Endothelial cell of umbilical vein (primary cell): ENCODE measurements around the gene SPDYE5.
"Not testable (repeated sequence)": the region's sequence is repeated elsewhere in the genome, so short reads cannot be mapped to it uniquely, and the experiment has no call there.

Experiments used
- CTCF ChIP-seq, 2 donors: IDR thresholded peaks; 1 replicate in 1 of 2; 2 replicates in 1 of 2; pipeline ENCODE4 v1.5.1; 2011; ENCODE audit warnings: low read length in 2 of 2, mild to moderate bottlenecking in 2 of 2, moderate library complexity in 2 of 2, control low read depth in 1 of 2, inconsistent platforms in 1 of 2, low read depth in 1 of 2; ENCODE audit not compliant: insufficient read depth in 1 of 2; ENCODE audit errors: extremely low read depth in 1 of 2
- EZH2 ChIP-seq: IDR thresholded peaks from 2 replicates; pipeline ENCODE4 v1.6.1; 2012; ENCODE audit warnings: borderline replicate concordance, low read depth, mild to moderate bottlenecking, moderate library complexity, low read length, inconsistent platforms; ENCODE audit not compliant: severe bottlenecking
- JUN ChIP-seq: IDR thresholded peaks from 2 replicates; pipeline ENCODE4 v1.6.1; 2011; ENCODE audit warnings: borderline replicate concordance, low read depth; ENCODE audit not compliant: insufficient read length, insufficient read depth
- POLR2A ChIP-seq: IDR thresholded peaks from 2 replicates; pipeline ENCODE4 v1.6.1; 2012; ENCODE audit warnings: low read depth, mild to moderate bottlenecking, control low read depth, low read length
- POLR2AphosphoS5 ChIP-seq: IDR thresholded peaks from 2 replicates; pipeline ENCODE4 v1.6.1; 2012; ENCODE audit warnings: low read depth, mild to moderate bottlenecking, control low read depth, low read length, moderate library complexity; ENCODE audit not compliant: insufficient read depth
- TF ChIP-seq, protein P1 (sequence below): IDR thresholded peaks from 2 replicates; pipeline ENCODE4 v1.6.1; 2011; ENCODE audit not compliant: insufficient read depth, insufficient read length

DNA sequence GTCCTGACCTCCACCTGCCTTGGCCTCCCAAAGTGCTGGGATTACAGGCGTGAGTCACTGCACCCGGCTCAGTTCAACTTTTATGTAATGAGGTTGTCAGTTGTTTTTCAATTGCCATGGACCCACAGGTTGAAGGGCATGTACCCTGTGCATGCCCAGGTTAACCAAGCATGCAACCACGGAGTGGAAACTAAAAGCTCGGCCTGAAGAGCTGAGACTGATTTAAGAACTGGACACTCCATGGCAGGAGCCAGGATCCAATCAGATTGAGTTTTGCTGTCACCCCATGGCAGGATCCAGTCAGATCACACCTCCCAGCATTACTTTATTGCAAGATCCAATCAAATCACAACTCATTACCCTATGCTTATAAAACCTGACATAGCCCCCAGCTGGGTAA, 16.9 kb downstream of the SPDYE5 start:
- TF ChIP-seq CTCF (IDR thresholded peaks at IDR 0.05; ENCODE audit: extremely low read depth in 1 of 2, insufficient read depth in 1 of 2, low read depth in 1 of 2, low read length in 2 of 2); POLR2AphosphoS5; EZH2; JUN; POLR2A: not testable (repeated sequence)
- TF ChIP-seq, protein P1, sequence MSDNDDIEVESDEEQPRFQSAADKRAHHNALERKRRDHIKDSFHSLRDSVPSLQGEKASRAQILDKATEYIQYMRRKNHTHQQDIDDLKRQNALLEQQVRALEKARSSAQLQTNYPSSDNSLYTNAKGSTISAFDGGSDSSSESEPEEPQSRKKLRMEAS = not testable (repeated sequence)
